Right renal pelvis (tissue), 4 donors: Measurements from ENCODE around the gene RFK. TPM values are rescaled to one million over a fixed set of nuclear protein-coding genes. Genes with fewer than 3 reads are reported as not detected.
A peak's percentile ranks its signal among the peaks of the same experiment; 100 is the strongest.
"Not testable (repeated sequence)": the region's sequence is repeated elsewhere in the genome, so short reads cannot be mapped to it uniquely, and the experiment has no call there.

Experiments
- DNase-seq, 4 donors: peaks; one replicate each; pipeline ENCODE4 v3.0.0-alpha.2; 2013; ENCODE audit warnings: low read depth in 4 of 4, low spot score in 3 of 4, missing footprints in 1 of 4
- polyA plus RNA-seq, 4 donors: library from polyadenylated mRNA; unstranded; fragments of 120-200 nt; gene quantifications; one replicate each; pipeline ENCODE4 v1.2.1, GENCODE V29; 2013; ENCODE audit not compliant: insufficient read length in 4 of 4

Gene RFK
- polyA plus RNA-seq, 4 donors, result 26.5 to 39.6 (median 38.1) TPM

DNA sequence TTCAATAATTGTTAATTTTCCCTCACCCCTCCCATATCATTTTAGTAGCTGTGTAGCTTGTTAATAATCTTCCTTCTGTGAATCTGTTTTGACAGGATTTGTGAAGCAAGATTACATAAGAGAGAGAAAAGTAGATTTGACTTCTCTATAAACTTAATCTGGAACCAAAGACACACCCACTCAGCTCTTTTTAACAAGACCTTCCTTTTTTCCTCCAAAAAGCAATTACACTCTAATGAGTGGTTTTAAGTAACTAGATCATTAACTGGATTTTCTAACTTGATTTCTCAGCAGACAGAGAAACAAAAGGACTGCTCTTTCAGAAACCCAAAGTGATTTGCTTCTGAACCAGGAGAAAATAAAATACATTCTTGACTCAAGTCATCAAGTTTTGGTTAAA lies 21.9 kb downstream of the RFK start:
- no peak for DNase-seq

- DNase-seq, result no peak
These were observed 22.3 kb downstream of the RFK start for GRCh38 chr9:76371901-76372300.

DNA sequence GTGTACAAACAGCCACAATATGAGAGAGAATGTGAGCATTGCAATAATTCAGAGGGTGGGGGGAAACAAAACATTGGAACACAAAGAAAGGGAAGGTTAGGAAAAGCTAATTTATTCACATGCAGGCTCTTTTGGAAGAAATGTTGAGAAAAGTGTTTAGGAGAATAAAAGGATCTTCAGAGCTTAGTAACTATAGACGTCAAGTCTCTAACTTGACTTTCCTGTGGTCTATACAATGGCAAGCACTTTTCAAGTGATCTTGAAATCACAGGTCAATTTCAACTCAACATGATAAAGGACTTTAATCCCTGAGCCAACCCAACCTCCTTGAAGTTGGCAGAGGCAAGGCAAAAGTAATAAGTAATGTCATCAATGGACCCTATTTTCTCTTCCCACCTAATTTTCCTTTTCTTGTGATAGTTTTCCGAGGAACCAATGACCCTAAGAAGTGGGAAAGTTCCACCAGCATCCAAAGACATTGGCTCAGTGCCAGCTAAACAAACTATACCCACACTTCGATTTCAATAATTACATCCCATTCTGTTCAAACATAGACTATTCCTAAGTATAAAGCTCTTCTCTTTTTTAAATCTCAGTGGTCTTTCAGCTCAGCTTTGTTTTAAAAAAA lies 23.7 kb downstream of the RFK start:
- DNase-seq, result no peak

GRCh38 chr9:76369583-76369982 lies 24.6 kb downstream of the RFK start:
- DNase-seq, result peak; percentile 60 to 82 (median 75)

GRCh38 chr9:76366275-76366674 lies 28.0 kb downstream of the RFK start:
- DNase-seq, result no peak

DNA sequence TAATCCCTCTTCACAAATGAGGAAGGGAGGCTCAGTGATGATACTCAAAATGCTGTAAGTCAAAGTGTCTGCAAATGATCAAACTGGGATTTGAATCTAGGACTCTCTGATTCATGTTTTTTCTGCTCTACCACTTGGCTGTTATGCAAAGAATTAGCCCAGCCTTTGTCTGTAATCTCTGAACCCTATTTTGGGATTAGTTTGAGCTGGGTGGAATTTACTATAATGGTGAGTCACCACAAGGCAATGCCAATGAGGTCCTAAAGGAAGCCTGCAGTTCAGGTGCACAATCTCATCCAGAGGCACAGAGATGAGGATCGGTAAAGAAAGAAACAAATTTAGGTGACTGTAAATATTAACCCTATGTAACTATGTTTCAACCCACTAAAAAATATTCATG lies 29.2 kb downstream of the RFK start:
- DNase-seq, result no peak

- no peak for DNase-seq
These were observed 31.2 kb downstream of the RFK start for GRCh38 chr9:76363032-76363395.

DNA sequence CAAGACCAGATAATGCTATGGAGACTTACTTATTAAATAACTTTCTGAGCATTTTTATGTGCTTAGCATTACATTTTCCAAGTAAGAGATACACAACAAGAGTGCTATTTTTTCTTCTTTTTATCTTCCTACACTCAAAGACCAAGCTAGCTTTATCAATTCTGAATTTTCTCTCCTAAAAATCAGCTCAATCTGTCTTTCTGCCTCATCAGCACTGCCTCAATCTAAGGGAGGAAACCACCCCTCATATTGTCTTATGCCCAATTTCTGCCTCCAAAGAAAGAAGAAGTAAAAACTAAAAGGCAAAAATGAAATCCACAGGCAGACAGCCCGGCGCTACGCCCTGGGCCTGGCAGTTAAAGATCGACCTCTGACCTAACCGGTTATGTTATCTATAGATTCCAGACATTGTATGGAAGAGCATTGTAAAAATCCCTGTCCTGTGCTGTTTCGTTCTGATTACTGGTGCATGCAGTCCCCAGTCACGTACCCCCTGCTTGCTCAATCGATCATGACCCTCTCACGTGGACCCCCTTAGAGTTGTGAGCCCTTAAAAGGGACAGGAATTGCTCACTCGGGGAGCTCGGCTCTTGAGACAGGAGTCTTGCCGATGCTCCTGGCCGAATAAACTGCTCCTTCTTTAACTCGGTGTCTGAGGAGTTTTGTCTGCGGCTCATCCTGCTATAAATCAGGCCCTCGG lies 31.7 kb downstream of the RFK start:
- DNase-seq, result not testable (repeated sequence)

DNA sequence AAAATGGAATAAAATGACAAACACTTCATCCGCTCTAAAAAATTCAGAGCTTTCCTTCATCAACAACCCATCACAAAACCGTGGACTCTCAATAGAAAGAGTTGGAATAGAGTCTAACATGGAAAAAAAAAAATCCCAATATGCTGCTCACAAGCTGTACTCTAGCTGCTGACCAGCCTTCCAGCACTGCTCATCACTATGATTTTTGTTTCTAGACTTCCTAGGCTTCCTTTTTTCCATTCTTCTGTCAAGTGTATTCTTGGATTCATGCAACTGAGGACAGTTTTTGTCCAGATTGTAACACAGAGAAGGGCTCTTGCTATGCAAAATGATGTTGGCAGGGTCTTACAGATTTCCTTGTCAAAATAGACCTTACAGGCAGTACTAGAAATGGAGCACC lies 34.5 kb downstream of the RFK start:
- DNase-seq, result no peak

DNA sequence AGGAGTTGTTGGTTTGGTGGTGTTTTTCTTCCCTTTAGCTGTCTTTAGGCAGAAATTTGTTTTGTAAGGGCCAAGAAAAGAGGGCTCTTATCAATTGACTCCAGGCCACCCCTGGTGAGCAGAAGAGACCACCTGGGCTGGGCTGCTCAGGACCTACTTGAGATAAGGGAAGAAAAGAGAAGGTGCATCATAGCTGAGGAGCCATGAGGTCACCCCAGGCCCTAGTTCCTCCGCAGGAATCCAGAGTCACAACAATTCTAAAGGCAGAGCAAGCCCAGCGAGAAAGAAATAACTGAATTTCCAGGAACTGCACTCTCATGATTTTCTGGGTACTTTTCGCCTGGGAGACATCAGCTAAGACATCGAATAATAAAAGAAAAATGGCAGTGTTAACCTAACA lies 34.9 kb downstream of the RFK start:
- DNase-seq, result no peak

GRCh38 chr9:76358628-76359280 lies 35.5 kb downstream of the RFK start:
- no peak for DNase-seq

DNA sequence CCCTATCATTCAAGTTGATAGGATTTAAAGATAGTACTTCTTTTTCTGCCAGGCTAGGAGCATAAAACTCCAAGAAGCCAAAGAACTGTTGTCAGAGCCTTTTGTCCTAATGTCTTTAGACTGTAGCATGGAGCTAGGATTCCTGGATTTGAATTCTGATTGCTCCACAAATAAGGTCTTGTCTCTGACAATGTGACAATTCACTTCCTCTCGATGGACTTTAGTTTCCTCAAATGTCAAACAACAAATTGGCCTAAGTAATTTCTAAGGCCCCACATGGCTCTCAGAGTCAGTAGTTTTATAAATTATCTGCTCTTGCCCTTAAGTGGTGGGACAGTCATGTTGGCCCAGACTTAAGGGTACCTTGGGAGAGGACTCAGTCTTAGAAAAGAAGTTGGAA lies 36.7 kb downstream of the RFK start:
- DNase-seq, result no peak

GRCh38 chr9:76355886-76356285 lies 38.3 kb downstream of the RFK start:
- DNase-seq, result no peak

DNA sequence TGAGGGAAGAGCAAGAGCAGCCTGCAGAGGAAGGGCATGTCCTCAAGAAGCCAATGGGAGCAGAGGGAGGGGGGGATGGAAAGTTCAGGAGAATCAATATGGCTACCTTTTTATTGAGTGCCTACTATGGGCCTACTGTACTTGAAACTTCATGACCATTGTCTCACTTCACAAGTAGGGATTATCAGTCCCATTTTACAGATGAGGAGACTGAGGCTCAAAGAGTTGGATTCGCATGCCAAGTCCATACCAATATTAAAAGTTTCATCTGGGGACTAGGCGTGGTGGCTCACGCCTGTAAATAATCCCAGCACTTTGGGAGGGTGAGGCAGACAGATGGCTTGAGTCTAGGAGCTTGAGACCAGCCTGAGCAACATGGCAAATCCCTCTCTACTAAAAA lies 40.0 kb downstream of the RFK start:
- no peak for DNase-seq

DNA sequence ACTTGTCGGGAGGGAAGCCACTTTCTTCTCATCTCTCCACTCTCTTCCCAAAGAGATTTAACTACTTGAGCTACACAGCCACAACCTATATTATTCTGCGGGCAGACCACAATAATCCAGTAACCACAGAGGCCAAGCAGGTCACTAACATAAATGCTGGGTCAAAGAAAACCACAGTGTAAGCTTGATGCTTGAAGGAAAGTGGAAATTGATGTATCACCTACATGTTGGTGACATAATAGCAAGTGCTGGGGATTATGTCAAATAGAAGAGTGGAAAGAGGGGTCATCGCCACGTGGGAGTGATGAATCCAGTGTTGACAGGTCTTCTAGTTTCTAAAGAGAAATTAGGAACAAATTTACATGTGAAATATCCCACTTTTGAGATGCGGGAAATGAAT lies 40.9 kb downstream of the RFK start:
- no peak for DNase-seq

GRCh38 chr9:76352026-76352620 lies 42.1 kb downstream of the RFK start:
- no peak for DNase-seq

GRCh38 chr9:76351006-76351405 lies 43.2 kb downstream of the RFK start:
- DNase-seq, result no peak

GRCh38 chr9:76349865-76350264 lies 44.4 kb downstream of the RFK start:
- DNase-seq, result no peak

DNA sequence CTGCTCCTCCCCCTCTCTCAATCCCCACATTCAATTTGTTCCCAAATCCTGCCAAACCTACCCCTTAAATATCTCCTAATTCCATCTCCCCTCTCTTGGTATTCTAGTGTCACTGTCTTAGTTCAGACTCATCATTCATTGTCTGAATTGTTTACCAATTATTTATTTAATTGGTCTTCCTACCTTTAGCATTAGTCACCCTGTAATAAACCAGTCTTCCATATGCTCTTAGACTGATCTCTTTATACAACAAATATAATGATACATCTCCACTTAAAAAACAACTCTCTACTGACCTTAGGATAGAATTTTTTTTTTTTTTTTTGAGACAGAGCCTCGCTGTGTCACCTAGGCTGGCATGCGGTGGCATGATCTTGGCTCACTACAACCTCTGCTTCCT lies 51.4 kb downstream of the RFK start:
- DNase-seq, result no peak

DNA sequence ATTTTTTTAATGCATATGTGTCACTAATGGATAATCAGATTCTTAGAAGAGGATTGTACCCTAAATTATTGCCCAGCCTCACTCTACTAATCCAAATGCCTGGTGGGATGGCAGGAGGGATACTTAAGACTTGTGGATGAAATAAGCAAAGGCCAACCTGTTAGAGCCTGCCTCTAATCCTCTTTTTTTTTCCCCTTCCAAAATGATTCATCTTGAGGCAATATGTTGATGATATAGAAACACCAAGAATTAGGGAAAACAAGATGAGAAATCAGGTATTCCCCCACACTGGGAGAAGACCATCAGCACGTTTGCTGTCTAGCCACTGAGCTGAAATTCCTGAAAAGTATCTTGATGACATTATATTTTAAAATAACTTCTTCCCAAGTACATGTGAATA lies 52.0 kb downstream of the RFK start:
- DNase-seq, result no peak

DNA sequence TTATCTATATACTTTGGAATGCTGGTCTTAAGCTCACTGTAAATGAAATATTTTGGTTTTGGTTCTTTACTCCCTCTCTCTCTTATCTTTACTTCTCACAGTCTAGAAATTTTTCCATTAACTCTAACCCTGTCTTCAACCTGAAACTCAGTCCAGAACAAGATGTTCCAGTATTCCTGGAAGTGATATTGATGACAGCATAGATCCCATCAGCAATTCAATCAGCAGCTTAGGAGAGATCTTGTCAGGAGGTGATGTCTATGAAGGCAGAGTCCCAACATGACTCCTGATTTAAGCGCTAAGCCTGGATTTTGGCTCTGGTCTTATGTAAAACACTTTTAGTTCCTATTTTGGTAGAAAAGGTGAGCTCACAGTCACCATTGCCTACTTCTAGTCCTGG lies 52.6 kb downstream of the RFK start:
- DNase-seq, result no peak

GRCh38 chr9:76338418-76338817 lies 55.8 kb downstream of the RFK start:
- no peak for DNase-seq
